ENCODE measurements around the gene NDFIP2.

GRCh38 chr13:79491715-79492114 is 10.8 kb downstream of the NDFIP2 start:
- TF ChIP-seq EZH2phosphoT487 (IDR thresholded peaks at IDR 0.05; ENCODE audit: borderline replicate concordance): no peak
- no peak for TF ChIP-seq CTCF (conservative IDR thresholded peaks at IDR 0.05; ENCODE audit: low read length)

Data from Loucy (cell line).